Endothelial cell (in vitro differentiated cells): ENCODE results near the gene RNF208. TPM values are rescaled to one million over a fixed set of nuclear protein-coding genes. Genes with fewer than 3 reads are reported as not detected.

ENCODE experiments used
- DNase-seq: peaks from one replicate; pipeline ENCODE4 v3.0.0; 2021; ENCODE audit warnings: low spot score
- H3K27ac Mint-ChIP-seq: one replicate; pipeline ENCODE4 v1.8.0; 2021; ENCODE audit warnings: mixed read lengths, inconsistent platforms; ENCODE audit not compliant: unreplicated experiment
- H3K27me3 Mint-ChIP-seq: one replicate; pipeline ENCODE4 v1.8.0; 2021; ENCODE audit warnings: mild to moderate bottlenecking, moderate library complexity, mixed read lengths, inconsistent platforms; ENCODE audit not compliant: unreplicated experiment
- H3K36me3 Mint-ChIP-seq: one replicate; pipeline ENCODE4 v1.8.0; 2021; ENCODE audit warnings: mild to moderate bottlenecking, low read depth, mixed read lengths, inconsistent platforms; ENCODE audit not compliant: unreplicated experiment
- H3K4me1 Mint-ChIP-seq: one replicate; pipeline ENCODE4 v1.8.0; 2021; ENCODE audit warnings: mild to moderate bottlenecking, mixed read lengths, inconsistent platforms; ENCODE audit not compliant: unreplicated experiment
- H3K4me3 Mint-ChIP-seq: one replicate; pipeline ENCODE4 v1.8.0; 2021; ENCODE audit warnings: mild to moderate bottlenecking, mixed read lengths, inconsistent platforms; ENCODE audit not compliant: unreplicated experiment
- H3K9me3 Mint-ChIP-seq: one replicate; pipeline ENCODE4 v1.8.0; 2021; ENCODE audit warnings: mixed read lengths, inconsistent platforms; ENCODE audit not compliant: unreplicated experiment
- CTCF ChIP-seq: fragments of 200-600 bp; sonication (generic); IDR thresholded peaks from one replicate; pipeline ENCODE4 v1.5.0; 2021; ENCODE audit warnings: antibody characterized with exemption; ENCODE audit not compliant: unreplicated experiment
- total RNA-seq: library from RNA; stranded (reverse); fragmentation: NEBNext Ultra II Directional; extraction: Animal tissue kit (Norgen Biotek cat#: 25700); gene quantifications from one replicate; pipeline ENCODE4 v1.2.1, GENCODE V29; 2021; ENCODE audit not compliant: unreplicated experiment

The RNF208 gene
- total RNA-seq, 1 donor from 2014 or later: 1.1 TPM

- Mint-ChIP-seq H3K9me3 (no peaks in the 10 kb centered on the region), H3K27me3 (peaks cover 6% of the 10 kb centered on the region), H3K36me3 (peaks cover 19% of the 10 kb centered on the region), H3K4me1 (no peaks in the 10 kb centered on the region), H3K27ac (peak overlapping the region; percentile 31), H3K4me3 (peak overlapping the region; percentile 78)
- DNase-seq: no peak
- TF ChIP-seq CTCF: no peak
These were observed 40.4 kb downstream of the RNF208 start for GRCh38 chr9:137181680-137182079.

GRCh38 chr9:137180491-137180890 lies 41.5 kb downstream of the RNF208 start:
- peaks cover 19% of the 10 kb centered on the region for H3K36me3 Mint-ChIP-seq
- peaks cover 11% of the 10 kb centered on the region for H3K27me3 Mint-ChIP-seq
- TF ChIP-seq CTCF: no peak
- DNase-seq: no peak
- no peaks in the 10 kb centered on the region for H3K9me3 Mint-ChIP-seq
- no peak overlapping the region for H3K4me3 Mint-ChIP-seq
- H3K4me1 Mint-ChIP-seq: no peaks in the 10 kb centered on the region
- H3K27ac Mint-ChIP-seq: no peak overlapping the region

GRCh38 chr9:137179761-137180160 lies 42.3 kb downstream of the RNF208 start:
- TF ChIP-seq CTCF: no peak
- no peak for DNase-seq
- no peaks in the 10 kb centered on the region for H3K4me1 Mint-ChIP-seq
- peaks cover 9% of the 10 kb centered on the region for H3K27me3 Mint-ChIP-seq
- H3K4me3 Mint-ChIP-seq: no peak overlapping the region
- peaks cover 19% of the 10 kb centered on the region for H3K36me3 Mint-ChIP-seq
- no peaks in the 10 kb centered on the region for H3K9me3 Mint-ChIP-seq
- H3K27ac Mint-ChIP-seq: no peak overlapping the region

GRCh38 chr9:137178939-137179630 lies 43.0 kb downstream of the RNF208 start:
- no peak for DNase-seq
- Mint-ChIP-seq H3K4me1 (no peaks in the 10 kb centered on the region), H3K36me3 (peaks cover 14% of the 10 kb centered on the region), H3K27me3 (peaks cover 9% of the 10 kb centered on the region), H3K27ac (no peak overlapping the region), H3K9me3 (no peaks in the 10 kb centered on the region), H3K4me3 (no peak overlapping the region)
- no peak for TF ChIP-seq CTCF

- H3K36me3 Mint-ChIP-seq: peaks cover 13% of the 10 kb centered on the region
- DNase-seq: no peak
- no peak overlapping the region for H3K4me3 Mint-ChIP-seq
- no peak for TF ChIP-seq CTCF
- H3K9me3 Mint-ChIP-seq: no peaks in the 10 kb centered on the region
- H3K27ac Mint-ChIP-seq: no peak overlapping the region
- no peaks in the 10 kb centered on the region for H3K4me1 Mint-ChIP-seq
- peaks cover 9% of the 10 kb centered on the region for H3K27me3 Mint-ChIP-seq
These were observed 43.7 kb downstream of the RNF208 start for GRCh38 chr9:137178201-137178938.
